Activated CD8-positive, alpha-beta memory T cell treated with anti-CD3 and anti-CD28 coated beads for 36 hours (primary cell): ENCODE results near the gene AKAP6. TPM values are rescaled to one million over a fixed set of nuclear protein-coding genes. Genes with fewer than 3 reads are reported as not detected.

Source experiments
- CTCF ChIA-PET: fragments of 350-600 bp; sonication (Branson Sonifier 250); formaldehyde crosslinking; loops from one replicate; lab custom pipeline; 2021; ENCODE audit warnings: antibody characterized with exemption; lab: Charles Lee
- POLR2A ChIA-PET: fragments of 350-600 bp; sonication (Branson Sonifier 250); formaldehyde crosslinking; loops from one replicate; lab custom pipeline; 2021; ENCODE audit warnings: antibody characterized with exemption; lab: Charles Lee
- total RNA-seq, 2 experiments: library from RNA; stranded (reverse); gene quantifications; one replicate each; pipeline ENCODE4 v1.2.3, GENCODE V29; 2021

The AKAP6 gene
- total RNA-seq, 2 experiments from 2014 or later, result 0.65 to 1.3 TPM

- ChIA-PET CTCF (no interaction called here), POLR2A (no interaction called here)
These were observed 373.0 kb downstream of the AKAP6 start for GRCh38 chr14:32702088-32702487.

GRCh38 chr14:32702562-32702961 is 373.5 kb downstream of the AKAP6 start:
- POLR2A ChIA-PET, result no interaction called here
- CTCF ChIA-PET, result no interaction called here

- ChIA-PET CTCF (no interaction called here), POLR2A (no interaction called here)
These were observed 374.1 kb downstream of the AKAP6 start for GRCh38 chr14:32703183-32703621.

- CTCF ChIA-PET, result no interaction called here
- POLR2A ChIA-PET, result no interaction called here
These were observed 377.8 kb downstream of the AKAP6 start for GRCh38 chr14:32706721-32707519.

- CTCF ChIA-PET, result no interaction called here
- POLR2A ChIA-PET, result no interaction called here
These were observed 378.8 kb downstream of the AKAP6 start for GRCh38 chr14:32707742-32708500.

- ChIA-PET POLR2A (no interaction called here), CTCF (no interaction called here)
These were observed 379.9 kb downstream of the AKAP6 start for GRCh38 chr14:32709027-32709426.

GRCh38 chr14:32710231-32710671 is 381.2 kb downstream of the AKAP6 start:
- CTCF ChIA-PET, result no interaction called here
- POLR2A ChIA-PET, result no interaction called here

GRCh38 chr14:32710731-32711680 is 381.9 kb downstream of the AKAP6 start:
- POLR2A ChIA-PET, result no interaction called here

GRCh38 chr14:32713856-32714255 is 384.8 kb downstream of the AKAP6 start:
- POLR2A ChIA-PET, result no interaction called here
- CTCF ChIA-PET, result no interaction called here

More at GRCh38 chr14:32710731-32711680, 381.9 kb downstream of the AKAP6 start:
- CTCF ChIA-PET, result no interaction called here

GRCh38 chr14:32719601-32720000 is 390.5 kb downstream of the AKAP6 start:
- POLR2A ChIA-PET, result no interaction called here
- CTCF ChIA-PET, result no interaction called here

- ChIA-PET CTCF (no interaction called here), POLR2A (no interaction called here)
These were observed 391.8 kb downstream of the AKAP6 start for GRCh38 chr14:32720927-32721326.

- CTCF ChIA-PET, result no interaction called here
These were observed 393.6 kb downstream of the AKAP6 start for GRCh38 chr14:32722631-32723183.

GRCh38 chr14:32724867-32725471 is 395.9 kb downstream of the AKAP6 start:
- CTCF ChIA-PET, result interaction anchor here (0.5 kb wide), 1 partner anchor 195 kb away, joined by 4 read pairs; no protein-coding TSS in a partner anchor
- POLR2A ChIA-PET, result no interaction called here

More at GRCh38 chr14:32722631-32723183, 393.6 kb downstream of the AKAP6 start:
- POLR2A ChIA-PET, result no interaction called here

GRCh38 chr14:32726516-32726915 is 397.4 kb downstream of the AKAP6 start:
- POLR2A ChIA-PET, result no interaction called here

GRCh38 chr14:32727832-32728231 is 398.7 kb downstream of the AKAP6 start:
- ChIA-PET POLR2A (no interaction called here), CTCF (no interaction called here)

More at GRCh38 chr14:32726516-32726915, 397.4 kb downstream of the AKAP6 start:
- CTCF ChIA-PET, result no interaction called here

GRCh38 chr14:32728526-32728925 is 399.4 kb downstream of the AKAP6 start:
- ChIA-PET CTCF (no interaction called here), POLR2A (no interaction called here)

- ChIA-PET POLR2A (no interaction called here), CTCF (no interaction called here)
These were observed 399.9 kb downstream of the AKAP6 start for GRCh38 chr14:32728976-32729375.

GRCh38 chr14:32731249-32731648 is 402.2 kb downstream of the AKAP6 start:
- POLR2A ChIA-PET, result no interaction called here
- CTCF ChIA-PET, result no interaction called here

GRCh38 chr14:32733015-32733414 is 403.9 kb downstream of the AKAP6 start:
- ChIA-PET CTCF (no interaction called here), POLR2A (no interaction called here)
